BJ (cell line): Measurements from ENCODE around the gene LTB. TPM values are rescaled to one million over a fixed set of nuclear protein-coding genes. Genes with fewer than 3 reads are reported as not detected.

Source experiments
- CTCF ChIA-PET: fragments of 350-600 bp; formaldehyde crosslinking; extraction: SDS; loops from one replicate; lab custom pipeline; 2021; ENCODE audit warnings: antibody characterized with exemption, inconsistent platforms; lab: Yijun Ruan, JAX
- POLR2A ChIA-PET: fragments of 300-600 bp; sonication (Branson Sonifier 250); formaldehyde crosslinking; extraction: SDS; loops from one replicate; lab custom pipeline; 2021; ENCODE audit warnings: antibody characterized with exemption; lab: Charles Lee
- DNase-seq: peaks from one replicate; pipeline ENCODE4 v3.0.0-alpha.2; 2011; ENCODE audit warnings: low read depth
- H3K27me3 ChIP-seq: 2 replicates; pipeline ENCODE4 v1.6.0; 2011; ENCODE audit warnings: low read length; ENCODE audit not compliant: control insufficient read depth, insufficient read depth
- H3K36me3 ChIP-seq: 2 replicates; pipeline ENCODE4 v1.5.1; 2011; ENCODE audit warnings: low read length; ENCODE audit not compliant: control insufficient read depth, insufficient read depth
- H3K4me3 ChIP-seq: 2 replicates; pipeline ENCODE4 v1.5.1; 2011; ENCODE audit warnings: low read depth, mild to moderate bottlenecking, control low read depth, low read length
- CTCF ChIP-seq: IDR thresholded peaks from 2 replicates; pipeline ENCODE4 v1.5.1; 2011; ENCODE audit warnings: low read depth, mild to moderate bottlenecking, control low read depth, inconsistent platforms, low read length, moderate library complexity; ENCODE audit not compliant: insufficient read depth
- polyA plus RNA-seq: library from polyadenylated mRNA; depleted of rRNA; stranded (reverse); fragments of >200 nt; gene quantifications from 2 replicates; pipeline ENCODE4 v1.2.3, GENCODE V29; 2011

Gene LTB
- polyA plus RNA-seq, 1 experiment: not detected

- no peak for TF ChIP-seq CTCF
- H3K27me3 ChIP-seq: no peaks in the 10 kb centered on the region
- H3K4me3 ChIP-seq: peak overlapping the region; percentile 67
- CTCF ChIA-PET: interaction anchor here (0.5 to 17.0 kb wide), 10 partner anchors 10 to 1422 kb away, joined by 3 to 433 read pairs (median 4); partner anchors contain the start of genes GPANK1, MCCD1 and NCR3
- POLR2A ChIA-PET: interaction anchor here (0.6 to 1.4 kb wide), 3 partner anchors 9 to 657 kb away, joined by 4 to 6 read pairs (median 6); partner anchors contain the start of gene DDR1
- peaks cover 18% of the 10 kb centered on the region for H3K36me3 ChIP-seq
- no peak for DNase-seq
These were observed 41.1 kb downstream of the LTB start for GRCh38 chr6:31541059-31541657.

GRCh38 chr6:31540640-31541039 lies 41.6 kb downstream of the LTB start:
- no peaks in the 10 kb centered on the region for H3K27me3 ChIP-seq
- DNase-seq: no peak
- POLR2A ChIA-PET: interaction anchor here (0.6 to 1.4 kb wide), 2 partner anchors 58 to 657 kb away, joined by 6 read pairs; partner anchors contain the start of gene DDR1
- CTCF ChIA-PET: interaction anchor here (0.5 to 17.0 kb wide), 6 partner anchors 12 to 1423 kb away, joined by 3 to 433 read pairs (median 10); partner anchors contain the start of genes MCCD1 and NCR3
- peak overlapping the region; percentile 67 for H3K4me3 ChIP-seq
- TF ChIP-seq CTCF: no peak
- peaks cover 19% of the 10 kb centered on the region for H3K36me3 ChIP-seq

GRCh38 chr6:31538805-31539400 lies 43.3 kb downstream of the LTB start:
- ChIA-PET POLR2A (interaction anchor here (0.6 kb wide), 1 partner anchor 24 kb away, joined by 3 read pairs; no protein-coding TSS in a partner anchor), CTCF (interaction anchor here (0.9 to 17.0 kb wide), 4 partner anchors 11 to 143 kb away, joined by 3 to 433 read pairs (median 8); partner anchors contain the start of genes MCCD1 and NCR3)
- no peak overlapping the region for H3K4me3 ChIP-seq
- DNase-seq: no peak
- no peak for TF ChIP-seq CTCF
- H3K27me3 ChIP-seq: no peaks in the 10 kb centered on the region
- peaks cover 33% of the 10 kb centered on the region for H3K36me3 ChIP-seq

GRCh38 chr6:31535538-31536324 lies 46.5 kb downstream of the LTB start:
- ChIA-PET CTCF (interaction anchor here (1.0 kb wide), 1 partner anchor 10 kb away, joined by 4 read pairs; the partner anchor contains the start of gene ATP6V1G2), POLR2A (no interaction called here)
- DNase-seq: no peak
- TF ChIP-seq CTCF: no peak
- Histone ChIP-seq H3K4me3 (no peak overlapping the region), H3K36me3 (peaks cover 47% of the 10 kb centered on the region), H3K27me3 (no peaks in the 10 kb centered on the region)
